ENCODE results near the gene HIVEP1. TPM values are rescaled to one million over a fixed set of nuclear protein-coding genes. Genes with fewer than 3 reads are reported as not detected.

Gene HIVEP1
- polyA plus RNA-seq (2014; cell fraction: cytosol; rRNA removed), result 3.0 and 4.0 TPM in 2 replicates
- polyA plus RNA-seq (2014; cell fraction: nucleus; rRNA removed), result 2.9 and 3.2 TPM in 2 replicates

DNA sequence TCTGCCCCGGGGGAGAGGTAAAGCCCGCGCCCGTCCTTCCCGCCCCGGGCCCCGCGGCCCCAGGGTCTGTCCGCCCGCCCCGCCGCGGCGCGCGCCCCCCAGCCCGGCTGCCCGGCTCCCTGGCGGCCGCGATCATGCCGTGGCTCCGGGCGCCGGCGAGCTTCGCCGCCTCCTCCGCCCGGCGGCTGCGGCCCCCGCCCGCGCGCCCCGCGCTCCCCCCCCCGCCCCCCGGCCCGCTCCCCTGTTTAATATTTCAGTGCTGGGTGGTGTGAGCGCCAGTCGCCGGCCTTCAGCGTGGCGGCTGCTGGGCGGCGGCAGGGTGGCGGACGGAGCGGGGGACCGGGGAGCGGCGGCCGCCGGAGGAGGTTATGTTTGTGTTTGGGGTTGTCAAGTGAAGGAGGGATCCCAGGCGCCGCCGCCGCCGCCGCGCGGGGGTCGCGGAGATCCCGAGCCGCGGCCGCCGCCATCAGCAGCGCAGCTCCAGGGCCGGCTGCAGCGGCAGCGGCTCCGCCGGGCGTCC is at the start of gene HIVEP1:
HIVEP1 (plus strand) TSS at position 275 of the 520 bp plus-strand sequence. CDS start 3,317 bp downstream, outside the sequence.
- peak; percentile 29 for DNase-seq (ENCODE audit: low spot score)

DNA sequence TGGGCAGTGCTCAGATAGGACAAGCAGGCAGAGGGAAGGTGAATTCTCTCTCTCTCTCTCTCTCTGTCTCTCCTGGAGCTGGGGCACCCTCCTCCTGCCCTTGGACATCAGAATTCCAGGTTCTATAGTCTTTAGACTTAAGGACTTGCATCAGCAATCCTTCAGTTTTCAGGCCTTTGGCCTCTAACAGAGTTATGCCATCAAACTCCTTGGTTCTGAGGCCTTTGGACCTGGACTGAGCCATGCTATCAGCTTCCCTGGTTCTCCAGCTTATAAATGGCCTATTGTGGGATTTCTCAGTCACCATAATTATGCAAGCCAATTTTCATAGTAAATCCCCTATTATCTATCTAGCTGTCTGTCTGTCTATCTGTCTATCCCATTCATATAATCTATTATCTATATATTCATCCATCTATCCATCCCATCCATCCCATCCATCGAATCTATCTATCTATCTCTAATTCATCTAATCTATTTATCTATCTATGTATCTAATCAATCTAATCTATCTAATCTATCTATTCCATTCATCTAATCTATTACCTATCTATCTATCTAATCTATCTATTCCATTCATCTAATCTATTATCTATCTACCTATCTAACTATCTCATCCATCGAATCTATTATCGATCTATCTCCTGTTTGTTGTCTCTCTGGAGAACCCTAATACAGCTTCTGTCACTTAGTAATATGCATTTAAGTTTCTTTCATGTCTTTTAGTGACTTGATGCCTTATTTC is 48.2 kb upstream of the HIVEP1 start:
- DNase-seq (ENCODE audit: low spot score), result no peak

DNA sequence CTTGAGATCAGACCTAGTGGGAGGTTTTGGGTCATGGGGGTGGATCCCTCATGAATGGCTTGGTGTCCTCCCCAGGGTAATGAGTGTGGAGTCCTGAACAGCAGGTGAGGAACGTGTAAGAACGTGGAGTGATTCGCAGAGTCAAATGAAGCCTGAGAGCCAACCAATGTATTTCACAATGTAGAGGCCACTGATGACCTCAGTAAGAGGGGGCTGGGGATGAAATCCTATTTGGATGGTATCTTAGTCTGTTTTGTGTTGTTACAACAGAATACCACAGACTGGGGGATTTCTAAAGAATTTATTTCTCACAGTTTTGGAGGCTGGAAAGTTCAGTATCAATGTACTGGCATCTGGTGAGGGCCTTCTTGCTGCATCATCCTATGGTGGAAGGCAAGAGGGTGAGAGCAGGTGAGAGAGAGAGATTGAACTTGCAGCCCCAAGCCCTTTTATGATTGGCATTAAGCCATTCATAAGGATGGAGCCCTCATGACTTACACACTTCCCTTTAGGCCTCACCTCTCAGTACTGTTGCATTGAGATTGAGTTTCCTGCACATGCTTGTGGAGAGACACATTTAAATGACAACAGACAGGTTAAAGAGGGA is 47.3 kb upstream of the HIVEP1 start:
- DNase-seq (ENCODE audit: low spot score), result no peak

DNA sequence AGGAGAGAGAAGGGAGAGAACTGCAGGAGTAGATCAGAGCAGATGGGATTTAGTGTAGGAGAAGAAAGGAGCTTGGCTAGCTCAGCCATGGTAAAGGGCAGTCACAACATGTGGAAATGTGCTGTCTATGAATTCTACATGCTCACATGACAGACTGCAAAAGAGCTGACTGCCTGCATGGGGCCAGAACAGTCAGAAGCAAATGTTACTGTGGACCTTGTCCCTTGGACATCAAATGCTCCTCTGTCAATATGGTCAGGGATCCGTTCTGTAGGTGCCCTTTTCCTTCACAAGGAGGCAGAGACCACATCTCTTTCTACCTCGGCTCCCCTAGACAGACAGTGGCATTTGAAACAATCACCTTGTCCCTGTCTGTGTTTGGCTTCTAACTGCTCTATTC is 46.6 kb upstream of the HIVEP1 start:
- no peak for DNase-seq (ENCODE audit: low spot score)

DNA sequence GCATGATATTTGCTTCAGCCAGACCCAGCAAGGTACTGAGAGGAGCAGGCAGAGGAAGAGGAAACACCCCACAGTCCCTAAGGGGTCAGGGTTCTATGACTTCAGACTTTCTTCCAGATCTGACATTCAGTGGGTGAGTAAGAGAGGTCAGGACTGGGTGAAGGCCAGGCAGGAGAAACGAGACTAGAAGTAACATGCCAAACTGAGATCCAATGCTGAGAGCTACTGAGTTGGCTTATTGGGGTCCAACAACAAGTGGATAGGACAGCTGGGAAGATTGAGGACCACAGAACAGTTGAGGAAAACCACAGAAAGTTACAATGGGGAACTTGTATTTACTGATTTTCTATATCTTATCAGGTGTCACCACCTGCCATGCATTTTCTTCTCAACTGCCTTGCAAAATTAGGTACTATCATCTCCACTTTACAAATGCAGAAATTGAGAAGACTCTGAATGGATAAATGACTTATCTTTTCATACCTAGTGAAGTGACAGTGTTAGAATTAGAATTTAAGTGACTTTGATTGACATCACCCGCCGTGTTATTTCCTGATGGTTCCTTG is 43.8 kb upstream of the HIVEP1 start:
- no peak for DNase-seq (ENCODE audit: low spot score)

DNA sequence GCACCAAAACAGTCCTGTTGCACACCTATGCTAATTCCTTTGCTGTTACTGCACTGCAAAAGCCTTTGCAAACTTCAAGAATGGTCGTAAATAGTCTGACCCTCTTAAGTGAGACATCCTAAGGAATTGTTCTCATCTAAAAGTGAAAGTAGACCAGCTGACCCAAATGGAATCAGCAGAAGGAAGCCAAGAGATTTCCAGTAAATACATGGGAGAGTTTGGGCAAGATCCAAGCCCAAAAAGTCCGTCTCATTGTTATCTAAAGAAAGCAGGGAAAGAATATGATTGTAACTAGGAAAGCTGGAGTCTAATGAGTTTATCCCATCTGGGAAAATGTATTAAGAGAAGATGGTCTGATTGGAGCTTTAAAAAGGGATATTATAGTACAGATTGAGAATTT is 43.0 kb upstream of the HIVEP1 start:
- no peak for DNase-seq (ENCODE audit: low spot score)

DNA sequence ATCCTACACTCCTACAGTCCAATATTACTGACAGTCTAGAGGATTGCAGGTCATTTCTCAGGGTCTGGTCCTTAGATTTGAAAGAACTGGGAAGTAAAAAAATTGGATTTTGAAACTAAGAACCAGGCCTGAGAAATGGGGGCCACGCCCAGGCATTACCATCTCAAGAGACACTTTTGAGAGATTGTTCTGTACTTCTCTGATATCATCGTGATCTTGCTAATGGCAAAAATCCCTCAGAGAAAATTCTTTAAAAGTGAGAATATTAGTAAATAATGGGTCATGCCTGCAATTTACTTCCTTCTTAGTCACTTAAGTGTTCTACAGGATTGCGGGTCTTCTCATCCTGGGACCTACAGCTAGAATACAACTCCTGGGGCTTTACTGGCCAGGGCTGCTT is 42.0 kb upstream of the HIVEP1 start:
- no peak for DNase-seq (ENCODE audit: low spot score)

DNA sequence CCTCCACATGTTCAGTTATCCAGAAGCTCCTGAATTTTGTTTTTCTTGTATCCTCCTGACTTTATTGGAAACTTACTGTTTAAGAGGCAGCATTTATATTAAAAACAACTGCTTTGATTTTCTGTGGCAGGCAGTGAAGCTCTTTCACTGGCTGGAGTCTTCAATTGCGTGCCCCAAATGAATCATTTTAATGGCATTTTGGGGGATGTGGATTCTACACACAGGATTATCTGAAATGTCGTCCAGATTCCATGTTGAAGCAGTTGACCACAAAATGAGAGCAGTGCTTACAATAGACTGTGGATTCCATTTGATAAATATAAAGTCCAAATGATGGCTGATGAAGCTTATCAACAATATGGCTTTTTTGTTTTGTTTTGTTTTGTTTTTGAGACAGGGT is 41.0 kb upstream of the HIVEP1 start:
- DNase-seq (ENCODE audit: low spot score), result no peak

DNA sequence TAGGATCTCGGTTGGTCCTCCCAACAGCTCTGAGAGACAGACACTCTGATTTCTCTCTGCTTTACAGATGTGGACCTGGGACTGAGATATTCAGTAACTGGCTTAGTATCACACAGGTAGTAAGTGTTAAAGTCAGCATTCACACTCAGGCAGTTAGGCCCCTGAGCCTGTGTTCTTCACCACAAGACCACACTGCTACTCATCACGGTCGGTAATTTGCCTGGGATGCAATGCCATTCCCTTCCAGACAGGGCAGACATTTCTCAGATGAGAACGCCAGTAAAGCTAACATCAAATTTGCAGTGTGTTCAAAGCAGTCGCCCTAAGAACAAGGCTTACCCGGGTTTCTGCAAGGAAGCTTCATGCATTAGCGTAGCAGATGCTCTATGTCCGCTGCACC is 39.8 kb upstream of the HIVEP1 start:
- no peak for DNase-seq (ENCODE audit: low spot score)

DNA sequence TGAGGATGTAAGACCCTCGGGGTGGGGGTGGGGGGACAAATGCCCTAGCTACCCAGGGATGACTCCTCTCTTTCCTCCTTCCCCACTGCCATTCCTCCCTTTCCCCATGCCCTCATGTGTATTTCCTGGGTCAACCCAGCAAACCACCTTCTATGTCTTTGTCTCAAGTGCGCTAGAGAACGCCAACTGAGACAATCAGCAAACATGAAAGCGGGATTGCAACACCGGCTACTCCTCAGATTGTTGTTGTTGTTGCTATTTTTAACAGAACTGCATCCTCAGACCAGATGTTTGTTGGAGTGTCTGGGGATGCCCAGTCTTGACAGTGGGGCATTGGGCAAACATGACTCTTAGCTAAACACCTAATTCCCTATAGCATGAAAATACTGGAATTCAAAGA is 39.3 kb upstream of the HIVEP1 start:
- no peak for DNase-seq (ENCODE audit: low spot score)

DNA sequence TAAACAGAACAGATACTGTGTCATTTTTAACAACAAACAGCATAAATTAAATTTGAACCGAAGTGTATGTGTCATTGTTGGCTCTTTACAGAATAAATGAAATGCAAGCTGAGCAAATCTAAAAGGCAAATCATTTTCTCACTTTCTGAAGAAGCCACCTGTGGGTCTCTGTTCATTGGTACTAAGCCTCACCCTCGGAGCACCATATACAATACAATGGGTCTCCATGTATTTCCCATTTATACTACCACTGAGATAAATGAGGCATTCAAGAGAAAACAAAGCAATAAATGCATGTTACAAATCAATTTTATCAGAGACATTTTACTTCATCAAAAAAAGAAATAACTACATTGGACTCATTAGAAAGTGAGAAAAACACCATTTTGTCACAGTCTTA is 38.9 kb upstream of the HIVEP1 start:
- DNase-seq (ENCODE audit: low spot score), result no peak

DNA sequence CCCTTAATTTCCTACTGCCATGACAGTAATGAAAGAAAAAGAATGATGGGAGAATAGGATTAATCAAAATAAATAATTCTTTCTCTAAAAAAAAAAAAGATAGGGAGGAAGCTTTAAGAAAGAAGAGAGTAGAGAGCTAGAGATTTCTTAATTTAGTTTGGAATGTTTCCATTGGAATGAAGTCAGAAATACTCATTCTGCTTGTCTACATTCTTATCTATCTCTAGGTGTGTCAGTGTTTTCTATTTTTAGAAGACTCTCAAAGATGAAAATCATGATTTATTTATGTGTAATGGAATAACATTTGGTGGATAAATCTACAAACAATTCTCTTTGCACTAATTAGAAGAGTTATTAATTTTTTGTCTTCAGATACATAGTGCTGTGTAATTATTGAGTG is 38.0 kb upstream of the HIVEP1 start:
- DNase-seq (ENCODE audit: low spot score), result no peak

DNA sequence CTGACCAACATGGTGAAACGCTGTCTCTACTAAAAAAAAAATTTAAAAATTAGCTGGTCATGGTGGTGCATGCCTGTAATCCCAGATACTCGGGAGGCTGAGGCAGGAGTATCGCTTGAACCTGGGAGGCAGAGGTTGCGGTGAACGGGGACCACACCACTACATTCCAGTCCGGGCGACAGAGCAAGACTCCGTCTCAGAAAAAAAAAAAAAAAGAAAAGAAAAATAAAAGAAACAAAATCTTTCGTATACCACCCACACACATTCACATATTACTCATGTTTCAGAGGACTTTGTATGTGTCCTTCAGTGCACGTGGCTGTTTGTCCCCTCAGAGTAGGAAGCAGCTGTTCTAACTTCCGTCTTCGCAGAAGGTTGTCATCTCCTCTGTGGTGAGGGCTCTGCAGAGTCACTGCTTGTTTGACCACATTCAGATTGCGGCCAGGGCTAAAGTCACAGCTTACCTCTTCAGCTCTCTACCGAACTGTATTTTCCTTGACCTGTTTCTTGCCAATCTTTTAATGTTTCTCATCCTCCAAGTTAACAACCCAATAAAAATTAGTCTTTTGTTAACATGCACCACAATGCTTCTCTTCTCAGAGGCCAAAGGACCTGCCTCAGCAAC is 36.6 kb upstream of the HIVEP1 start:
- DNase-seq (ENCODE audit: low spot score), result no peak

DNA sequence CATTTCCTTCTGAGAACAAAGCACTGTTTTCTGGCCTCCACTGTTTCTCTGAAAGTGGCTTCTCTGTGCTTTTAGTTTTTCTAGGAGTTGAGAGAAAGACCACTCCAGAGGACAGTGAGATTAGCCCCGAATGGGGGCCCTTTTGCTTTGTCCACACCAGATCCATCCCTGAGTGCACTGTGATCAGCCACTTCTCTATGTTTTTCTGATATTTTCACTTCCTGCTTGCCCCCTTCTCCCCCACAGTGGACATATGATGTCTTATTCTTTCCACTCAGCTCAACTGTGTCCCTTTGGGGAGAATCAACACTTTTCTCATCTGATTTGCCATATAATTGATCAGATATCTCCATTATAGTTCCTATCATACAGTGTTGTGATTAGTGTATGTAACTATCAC is 35.6 kb upstream of the HIVEP1 start:
- DNase-seq (ENCODE audit: low spot score), result no peak

DNA sequence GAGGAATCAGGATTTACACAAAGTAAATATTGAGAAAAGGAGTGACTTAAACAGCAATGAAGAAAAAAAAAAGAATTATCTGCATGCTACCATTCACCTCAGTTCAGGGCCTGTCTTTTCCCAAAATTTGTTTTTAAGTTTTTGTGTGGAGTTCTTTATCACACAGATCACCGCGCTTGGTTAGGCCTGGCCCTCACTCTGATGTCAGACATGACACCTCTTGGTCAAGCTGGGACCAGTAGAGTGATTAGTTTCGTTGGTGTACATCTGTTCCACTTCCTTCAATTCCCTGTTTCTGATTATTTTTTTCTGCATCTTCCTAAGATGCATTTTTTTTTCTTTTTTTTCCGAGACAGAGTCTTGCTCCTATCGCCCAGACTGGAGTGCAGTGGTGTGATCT is 34.9 kb upstream of the HIVEP1 start:
- no peak for DNase-seq (ENCODE audit: low spot score)

DNA sequence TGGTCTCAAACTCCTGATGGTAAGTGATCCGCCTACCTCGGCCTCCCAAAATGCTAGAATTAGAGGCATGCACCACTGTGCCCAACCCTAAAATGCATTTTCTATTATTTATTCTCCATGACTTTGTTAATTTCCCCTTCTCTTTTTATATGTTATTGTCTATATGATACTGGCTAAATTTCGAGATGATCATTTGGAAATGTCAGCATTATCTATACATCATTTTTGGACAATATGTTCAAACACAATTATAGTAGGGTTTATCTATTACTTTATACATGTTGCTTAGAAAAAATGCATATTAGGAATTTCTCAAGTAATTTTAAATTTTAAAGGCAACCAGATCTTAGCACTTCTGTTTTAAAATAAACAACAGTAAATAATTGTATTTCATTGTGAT is 34.4 kb upstream of the HIVEP1 start:
- DNase-seq (ENCODE audit: low spot score), result no peak

DNA sequence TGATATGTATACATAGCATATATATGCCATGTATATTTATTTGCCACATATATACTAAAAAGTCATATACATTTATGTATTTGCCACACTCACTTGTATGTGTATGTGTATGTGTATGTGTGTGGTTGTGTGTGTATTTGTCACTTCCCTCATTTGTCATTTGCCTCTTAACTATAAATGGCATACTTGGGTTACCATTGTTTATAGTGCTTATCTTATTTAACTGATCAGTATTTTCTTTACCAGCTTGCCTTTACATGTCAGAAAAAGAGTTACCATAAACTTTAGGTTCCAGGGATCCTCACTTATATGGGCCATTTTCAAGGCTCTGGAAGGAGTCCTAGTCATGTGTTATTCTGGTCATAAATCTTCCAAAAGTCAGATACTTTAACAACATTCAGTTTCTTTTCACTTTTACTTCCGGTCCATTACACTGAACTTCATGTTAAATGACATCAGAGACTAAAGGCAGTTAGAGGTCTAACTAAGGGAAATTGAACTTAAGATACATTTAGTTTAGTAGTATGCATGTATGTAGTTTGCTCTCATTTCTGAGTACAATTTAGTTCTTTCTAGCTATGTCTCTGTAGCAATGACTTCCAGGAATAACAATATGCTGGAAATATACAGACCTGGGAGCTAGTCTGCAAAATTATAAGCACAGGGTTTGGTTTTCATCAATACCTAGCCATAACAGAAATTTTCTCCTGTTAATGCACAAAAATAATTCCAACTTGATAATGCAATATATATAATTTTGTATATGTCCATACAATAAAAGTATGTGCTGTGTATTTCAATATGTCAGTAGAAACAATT is 33.7 kb upstream of the HIVEP1 start:
- no peak for DNase-seq (ENCODE audit: low spot score)

DNA sequence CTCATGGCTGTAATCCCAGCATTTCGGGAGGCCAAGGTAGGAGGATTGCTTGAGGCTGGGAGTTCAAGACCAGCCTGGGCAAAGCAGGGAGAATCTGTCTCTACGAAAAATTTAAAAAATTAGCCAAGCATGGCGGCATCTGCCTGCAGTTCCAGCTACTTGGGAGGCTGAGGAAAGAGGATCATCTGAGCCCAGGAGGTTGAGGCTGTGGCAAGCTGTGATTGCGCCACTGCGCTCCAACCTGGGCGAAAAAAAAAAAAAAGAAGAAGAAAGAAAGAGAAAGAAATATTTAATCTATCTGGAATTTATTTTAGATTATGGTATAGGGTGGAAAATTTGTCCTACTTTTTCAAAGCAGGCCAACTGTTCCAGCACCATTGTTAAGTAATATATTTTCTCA is 32.2 kb upstream of the HIVEP1 start:
- DNase-seq (ENCODE audit: low spot score), result no peak

DNA sequence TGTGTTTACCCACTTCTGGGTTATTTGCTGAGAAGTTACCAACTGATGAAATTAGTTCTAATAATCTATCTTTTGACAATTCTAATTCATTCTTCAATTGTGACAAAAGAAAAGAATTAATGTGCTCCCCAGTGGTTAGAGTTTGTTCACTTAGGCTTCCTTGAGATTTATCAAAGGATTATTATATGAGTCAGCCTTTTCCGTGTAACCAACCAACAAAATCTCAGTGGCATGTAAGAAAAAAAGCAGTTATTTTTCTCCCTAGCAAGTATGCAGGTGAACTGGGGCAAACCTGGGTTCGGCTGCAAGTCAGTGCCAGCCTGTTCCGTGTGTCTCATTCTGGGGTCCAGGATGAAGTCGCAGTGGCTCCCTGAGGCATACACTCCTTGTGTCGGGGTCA is 28.8 kb upstream of the HIVEP1 start:
- no peak for DNase-seq (ENCODE audit: low spot score)

DNA sequence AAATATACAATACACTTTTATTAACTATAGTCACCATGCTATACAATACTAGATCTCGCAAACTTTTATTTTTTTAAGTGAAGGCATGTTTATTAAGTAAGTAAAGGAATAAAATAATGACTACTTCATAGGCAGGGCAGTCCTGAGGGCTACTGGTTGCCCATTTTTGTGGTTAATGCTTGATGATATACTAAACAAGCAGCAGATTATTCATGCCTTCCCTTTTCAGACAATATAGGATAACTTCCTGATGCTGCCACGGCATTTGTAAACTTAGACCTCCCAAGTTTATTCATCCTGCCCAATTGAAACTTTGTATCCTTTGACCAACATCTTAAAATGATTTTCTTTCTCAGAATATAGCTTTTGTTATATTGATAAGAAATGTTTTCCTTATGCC is 24.7 kb upstream of the HIVEP1 start:
- DNase-seq (ENCODE audit: low spot score), result no peak

DNA sequence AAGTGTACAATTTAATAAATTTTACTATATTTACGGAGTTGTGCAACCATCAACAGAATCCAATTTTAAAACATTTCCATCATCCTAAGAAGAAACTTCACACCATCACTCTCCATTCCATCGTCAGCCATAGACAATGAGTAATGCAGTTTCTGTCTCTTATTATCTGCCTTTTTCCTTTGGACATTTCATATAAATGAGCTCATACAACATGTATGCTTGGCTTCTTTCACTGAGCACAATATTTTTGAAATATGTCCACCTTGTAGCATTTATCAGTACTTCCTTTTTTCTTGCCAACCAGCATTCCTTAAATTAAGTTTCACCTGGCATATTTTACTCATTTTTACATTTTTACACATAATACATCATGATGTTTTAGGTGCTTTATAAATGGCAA is 22.7 kb upstream of the HIVEP1 start:
- DNase-seq (ENCODE audit: low spot score), result no peak

DNA sequence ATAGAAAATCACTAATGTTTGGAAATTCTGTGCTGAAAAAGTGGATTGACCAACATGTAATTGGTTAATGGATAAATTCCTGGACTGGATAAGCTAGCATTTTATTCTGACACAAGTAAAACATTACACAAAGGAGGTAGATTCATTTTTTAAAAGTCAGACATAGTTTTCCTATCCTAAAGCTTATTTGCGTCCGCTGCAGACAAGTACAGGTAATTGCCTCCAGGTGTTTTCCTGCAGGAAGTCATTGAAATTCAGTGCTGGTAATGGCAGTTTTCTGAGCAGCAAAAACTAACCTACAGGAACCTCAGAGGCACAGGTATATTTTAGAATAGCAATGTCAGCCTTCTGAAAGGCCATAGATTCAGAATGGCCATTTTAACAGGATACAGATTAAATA is 20.0 kb upstream of the HIVEP1 start:
- no peak for DNase-seq (ENCODE audit: low spot score)
